ENCODE measurements around the gene TNPO1.

Gene TNPO1

DNA sequence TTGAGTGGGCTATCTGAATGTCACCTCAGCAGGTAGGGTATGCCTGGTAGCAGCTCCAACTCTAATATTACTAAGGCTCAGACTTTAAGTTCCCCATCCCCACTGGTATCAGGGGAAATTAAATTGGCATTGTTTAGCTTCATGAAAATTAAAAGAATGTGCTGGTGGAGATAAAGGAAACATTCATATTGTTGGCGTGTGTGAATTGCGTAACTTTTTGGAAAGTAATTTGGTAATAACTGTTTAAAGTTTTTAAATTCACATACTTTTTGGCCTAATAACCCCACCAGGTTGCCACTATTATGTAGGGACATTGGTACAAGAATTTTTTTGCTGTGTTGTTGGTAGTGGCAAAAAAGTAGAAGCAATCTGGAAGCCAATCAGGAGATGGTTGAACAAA, 29.4 kb downstream of the TNPO1 start:
- TF ChIP-seq POLR2AphosphoS5 (IDR thresholded peaks at IDR 0.05; ENCODE audit: low read depth, low read length) (no peak), POLR2A (IDR thresholded peaks at IDR 0.05; ENCODE audit: low read depth, low read length) (no peak), TAF1 (IDR thresholded peaks at IDR 0.05; ENCODE audit: borderline replicate concordance, low read depth, low read length) (no peak)
- DNase-seq (ENCODE audit: insufficient read length) (no peak), FAIRE-seq (no peak)

- DNase-seq (ENCODE audit: insufficient read length), result no peak
- FAIRE-seq, result no peak
- TF ChIP-seq TAF1 (IDR thresholded peaks at IDR 0.05; ENCODE audit: borderline replicate concordance, low read depth, low read length), result no peak
These were observed 30.0 kb downstream of the TNPO1 start for GRCh38 chr5:72846483-72846882.

GRCh38 chr5:72847439-72847838, 31.0 kb downstream of the TNPO1 start:
- TF ChIP-seq POLR2AphosphoS5 (IDR thresholded peaks at IDR 0.05; ENCODE audit: low read depth, low read length) (no peak), TAF1 (IDR thresholded peaks at IDR 0.05; ENCODE audit: borderline replicate concordance, low read depth, low read length) (no peak), POLR2A (IDR thresholded peaks at IDR 0.05; ENCODE audit: low read depth, low read length) (no peak)
- FAIRE-seq (no peak), DNase-seq (ENCODE audit: insufficient read length) (no peak)

GRCh38 chr5:72847989-72848473, 31.6 kb downstream of the TNPO1 start:
- TF ChIP-seq POLR2A (IDR thresholded peaks at IDR 0.05; ENCODE audit: low read depth, low read length) (peak; percentile 97), TAF1 (IDR thresholded peaks at IDR 0.05; ENCODE audit: borderline replicate concordance, low read depth, low read length) (peak; percentile 94), POLR2AphosphoS5 (IDR thresholded peaks at IDR 0.05; ENCODE audit: low read depth, low read length) (peak; percentile 96)
- peak; percentile 98 for FAIRE-seq

GRCh38 chr5:72848474-72849428, 32.3 kb downstream of the TNPO1 start:
- FAIRE-seq (peak; percentile 88), DNase-seq (ENCODE audit: insufficient read length) (peak; percentile 32)
- TF ChIP-seq POLR2AphosphoS5 (IDR thresholded peaks at IDR 0.05; ENCODE audit: low read depth, low read length), result peak; percentile 35
- no peak for TF ChIP-seq POLR2A (IDR thresholded peaks at IDR 0.05; ENCODE audit: low read depth, low read length)

More at GRCh38 chr5:72847989-72848473, 31.6 kb downstream of the TNPO1 start:
- DNase-seq (ENCODE audit: insufficient read length), result peak; percentile 37

- no peak for FAIRE-seq
- TF ChIP-seq POLR2A (IDR thresholded peaks at IDR 0.05; ENCODE audit: low read depth, low read length), result no peak
- TF ChIP-seq POLR2AphosphoS5 (IDR thresholded peaks at IDR 0.05; ENCODE audit: low read depth, low read length), result no peak
- no peak for TF ChIP-seq TAF1 (IDR thresholded peaks at IDR 0.05; ENCODE audit: borderline replicate concordance, low read depth, low read length)
These were observed 33.1 kb downstream of the TNPO1 start for GRCh38 chr5:72849546-72849945.

DNA sequence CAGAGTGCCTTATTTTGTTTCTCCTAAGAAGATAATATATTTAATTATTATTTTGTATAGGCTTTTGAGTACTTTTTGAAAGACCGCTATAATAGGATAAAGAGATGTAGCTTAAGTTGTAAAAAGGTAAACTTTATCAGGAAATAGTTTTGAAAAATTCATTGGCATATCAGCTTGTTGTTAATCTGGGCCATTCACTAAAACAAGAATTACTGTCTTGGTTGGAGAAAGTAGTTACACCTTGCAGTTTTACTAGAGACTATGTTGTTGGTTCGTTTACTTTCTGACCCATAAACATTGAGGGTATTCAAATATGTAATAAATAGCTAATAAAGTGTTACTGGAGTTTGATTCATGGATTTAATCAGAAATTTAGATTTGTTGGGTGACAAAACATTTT, 33.7 kb downstream of the TNPO1 start:
- FAIRE-seq, result no peak
- no peak for DNase-seq (ENCODE audit: insufficient read length)
- TF ChIP-seq POLR2A (IDR thresholded peaks at IDR 0.05; ENCODE audit: low read depth, low read length) (no peak), TAF1 (IDR thresholded peaks at IDR 0.05; ENCODE audit: borderline replicate concordance, low read depth, low read length) (no peak), POLR2AphosphoS5 (IDR thresholded peaks at IDR 0.05; ENCODE audit: low read depth, low read length) (no peak)

More at GRCh38 chr5:72849546-72849945, 33.1 kb downstream of the TNPO1 start:
- DNase-seq (ENCODE audit: insufficient read length), result no peak

DNA sequence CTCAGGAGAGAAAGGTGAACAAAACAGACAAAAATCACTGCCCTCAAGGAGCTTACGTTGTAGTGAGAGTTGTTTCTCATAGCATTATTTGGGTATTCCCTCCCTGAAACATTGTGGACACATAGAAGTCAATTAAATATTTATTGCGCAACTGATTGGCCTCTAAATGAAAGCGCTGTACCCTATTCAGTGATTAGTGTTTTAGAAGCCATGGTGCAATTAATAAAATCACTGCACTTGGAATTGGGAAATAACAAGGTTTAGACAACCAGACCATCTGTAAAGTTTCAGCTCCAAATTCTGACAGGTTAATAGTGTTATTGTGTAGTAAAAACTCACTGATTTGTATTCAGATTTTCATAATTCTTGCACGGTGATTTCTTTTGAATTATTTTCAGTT, 35.9 kb downstream of the TNPO1 start:
- TF ChIP-seq POLR2AphosphoS5 (IDR thresholded peaks at IDR 0.05; ENCODE audit: low read depth, low read length) (no peak), POLR2A (IDR thresholded peaks at IDR 0.05; ENCODE audit: low read depth, low read length) (no peak), TAF1 (IDR thresholded peaks at IDR 0.05; ENCODE audit: borderline replicate concordance, low read depth, low read length) (no peak)
- DNase-seq (ENCODE audit: insufficient read length), result no peak
- no peak for FAIRE-seq

GRCh38 chr5:72854419-72854818, 38.0 kb downstream of the TNPO1 start:
- FAIRE-seq (no peak), DNase-seq (ENCODE audit: insufficient read length) (no peak)
- TF ChIP-seq POLR2A (IDR thresholded peaks at IDR 0.05; ENCODE audit: low read depth, low read length) (no peak), TAF1 (IDR thresholded peaks at IDR 0.05; ENCODE audit: borderline replicate concordance, low read depth, low read length) (no peak), POLR2AphosphoS5 (IDR thresholded peaks at IDR 0.05; ENCODE audit: low read depth, low read length) (no peak)

- FAIRE-seq (no peak), DNase-seq (ENCODE audit: insufficient read length) (no peak)
- TF ChIP-seq POLR2A (IDR thresholded peaks at IDR 0.05; ENCODE audit: low read depth, low read length) (no peak), POLR2AphosphoS5 (IDR thresholded peaks at IDR 0.05; ENCODE audit: low read depth, low read length) (no peak), TAF1 (IDR thresholded peaks at IDR 0.05; ENCODE audit: borderline replicate concordance, low read depth, low read length) (no peak)
These were observed 39.4 kb downstream of the TNPO1 start for GRCh38 chr5:72855821-72856220.

DNA sequence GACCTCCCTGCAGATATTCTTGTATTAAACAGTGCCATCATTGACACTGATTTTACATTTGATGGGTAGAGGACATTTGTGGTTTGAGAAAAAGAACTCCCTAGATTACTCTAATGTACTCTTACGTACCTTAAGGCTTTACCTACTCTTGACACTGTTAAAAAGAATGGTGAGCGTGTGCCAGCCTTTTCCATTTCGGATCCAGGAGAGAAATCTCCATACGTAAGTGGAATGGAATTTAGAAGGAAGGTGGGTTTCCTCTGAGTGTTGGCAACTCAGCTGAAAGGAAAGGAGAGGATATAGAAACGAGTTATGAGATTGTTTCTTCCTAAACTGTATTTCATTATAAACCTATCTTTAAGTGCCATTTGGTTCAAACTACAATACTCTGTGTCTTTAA, 40.9 kb downstream of the TNPO1 start:
- TF ChIP-seq TAF1 (IDR thresholded peaks at IDR 0.05; ENCODE audit: borderline replicate concordance, low read depth, low read length) (no peak), POLR2A (IDR thresholded peaks at IDR 0.05; ENCODE audit: low read depth, low read length) (no peak), POLR2AphosphoS5 (IDR thresholded peaks at IDR 0.05; ENCODE audit: low read depth, low read length) (no peak)
- no peak for FAIRE-seq
- DNase-seq (ENCODE audit: insufficient read length), result no peak

DNA sequence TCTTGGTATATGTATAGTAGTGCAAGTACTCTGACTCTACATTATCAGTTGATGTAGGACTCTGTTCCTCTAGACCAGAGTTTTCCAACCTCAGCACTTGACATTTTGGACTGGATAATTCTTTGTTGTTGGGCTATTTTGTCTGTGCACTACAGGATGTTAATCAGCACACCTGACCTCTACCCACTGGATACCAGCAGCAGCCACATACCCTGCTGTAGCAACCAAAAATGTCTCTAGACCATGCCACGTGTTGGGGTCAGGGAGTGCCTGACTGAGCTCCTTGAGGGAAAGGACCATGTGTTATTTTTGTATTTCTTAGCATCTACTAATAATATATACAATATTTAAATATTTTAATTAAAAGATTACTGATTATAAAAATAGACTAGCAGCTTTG, 42.7 kb downstream of the TNPO1 start:
- DNase-seq (ENCODE audit: insufficient read length) (no peak), FAIRE-seq (no peak)
- TF ChIP-seq POLR2AphosphoS5 (IDR thresholded peaks at IDR 0.05; ENCODE audit: low read depth, low read length), result no peak
- TF ChIP-seq POLR2A (IDR thresholded peaks at IDR 0.05; ENCODE audit: low read depth, low read length), result no peak
- TF ChIP-seq TAF1 (IDR thresholded peaks at IDR 0.05; ENCODE audit: borderline replicate concordance, low read depth, low read length), result no peak

Data from GM12892 (cell line).